Nephron progenitor cell (in vitro differentiated cells): ENCODE data around the gene TMEM167A.

Source experiments
- DNase-seq: peaks from one replicate; pipeline ENCODE4 v3.0.0; 2021
- H3K27ac Mint-ChIP-seq: 2 replicates; pipeline ENCODE4 v1.8.0; 2021; ENCODE audit warnings: mild to moderate bottlenecking, moderate library complexity, mixed read lengths
- H3K27me3 Mint-ChIP-seq: 2 replicates; pipeline ENCODE4 v1.8.0; 2021; ENCODE audit warnings: mild to moderate bottlenecking, low read depth, mixed read lengths; ENCODE audit not compliant: poor library complexity
- H3K36me3 Mint-ChIP-seq: 2 replicates; pipeline ENCODE4 v1.8.0; 2021; ENCODE audit warnings: low read depth, mixed read lengths
- H3K4me1 Mint-ChIP-seq: 2 replicates; pipeline ENCODE4 v1.8.0; 2021; ENCODE audit warnings: mixed read lengths
- H3K4me3 Mint-ChIP-seq: 2 replicates; pipeline ENCODE4 v1.8.0; 2021; ENCODE audit warnings: mild to moderate bottlenecking, moderate library complexity, mixed read lengths
- H3K9me3 Mint-ChIP-seq: 2 replicates; pipeline ENCODE4 v1.8.0; 2021; ENCODE audit warnings: mild to moderate bottlenecking, moderate library complexity, mixed read lengths
- CTCF ChIP-seq: fragments of 200-600 bp; sonication (generic); IDR thresholded peaks from 2 replicates; pipeline ENCODE4 v1.5.0; 2021; ENCODE audit warnings: antibody characterized with exemption

TMEM167A gene

GRCh38 chr5:83076742-83077661 lies at the start of gene TMEM167A, which contains the start of gene XRCC4:
TMEM167A (minus strand) TSS chr5:83077394; CDS start chr5:83077323, 71 bp downstream.
XRCC4 (plus strand) TSS chr5:83077547; CDS start chr5:83104920, 27,373 bp downstream.
- H3K36me3 Mint-ChIP-seq = peaks cover 35% of the 10 kb centered on the region
- peak within 1 kb of the TSS; percentile 99 for H3K27ac Mint-ChIP-seq
- no peaks in the 10 kb centered on the region for H3K9me3 Mint-ChIP-seq
- H3K4me1 Mint-ChIP-seq = peaks cover 32% of the 10 kb centered on the region
- TF ChIP-seq CTCF = no peak
- no peaks in the 10 kb centered on the region for H3K27me3 Mint-ChIP-seq
- H3K4me3 Mint-ChIP-seq = peak within 1 kb of the TSS; percentile 100
- DNase-seq = peak; percentile 89

GRCh38 chr5:83126501-83126900 lies 49.3 kb upstream of the TMEM167A start:
- Mint-ChIP-seq H3K27me3 (no peaks in the 10 kb centered on the region), H3K9me3 (peaks cover 47% of the 10 kb centered on the region), H3K27ac (no peak overlapping the region), H3K4me1 (no peaks in the 10 kb centered on the region), H3K4me3 (no peak overlapping the region), H3K36me3 (peaks cover 46% of the 10 kb centered on the region)
- DNase-seq = no peak
- no peak for TF ChIP-seq CTCF

GRCh38 chr5:83125560-83125959 lies 48.4 kb upstream of the TMEM167A start:
- no peak for TF ChIP-seq CTCF
- Mint-ChIP-seq H3K27ac (no peak overlapping the region), H3K27me3 (no peaks in the 10 kb centered on the region), H3K4me3 (no peak overlapping the region), H3K4me1 (no peaks in the 10 kb centered on the region), H3K36me3 (peaks cover 45% of the 10 kb centered on the region), H3K9me3 (peaks cover 38% of the 10 kb centered on the region)
- DNase-seq = no peak

GRCh38 chr5:83124593-83124992 lies 47.4 kb upstream of the TMEM167A start:
- Mint-ChIP-seq H3K36me3 (peaks cover 39% of the 10 kb centered on the region), H3K27me3 (no peaks in the 10 kb centered on the region), H3K27ac (no peak overlapping the region), H3K4me3 (no peak overlapping the region), H3K9me3 (peaks cover 28% of the 10 kb centered on the region), H3K4me1 (no peaks in the 10 kb centered on the region)
- no peak for TF ChIP-seq CTCF
- no peak for DNase-seq

GRCh38 chr5:83118976-83119375 lies 41.8 kb upstream of the TMEM167A start:
- no peak for DNase-seq
- Mint-ChIP-seq H3K36me3 (peaks cover 44% of the 10 kb centered on the region), H3K4me1 (no peaks in the 10 kb centered on the region), H3K27ac (no peak overlapping the region), H3K27me3 (no peaks in the 10 kb centered on the region), H3K9me3 (peaks cover 14% of the 10 kb centered on the region), H3K4me3 (no peak overlapping the region)
- no peak for TF ChIP-seq CTCF

GRCh38 chr5:83118471-83118870 lies 41.3 kb upstream of the TMEM167A start:
- Mint-ChIP-seq H3K4me1 (no peaks in the 10 kb centered on the region), H3K36me3 (peaks cover 49% of the 10 kb centered on the region), H3K27me3 (no peaks in the 10 kb centered on the region), H3K4me3 (no peak overlapping the region), H3K27ac (no peak overlapping the region), H3K9me3 (peaks cover 19% of the 10 kb centered on the region)
- TF ChIP-seq CTCF = no peak
- no peak for DNase-seq
